ENCODE results near the gene SPECC1L. TPM values are rescaled to one million over a fixed set of nuclear protein-coding genes. Genes with fewer than 3 reads are reported as not detected.
"Not testable (repeated sequence)": the region's sequence is repeated elsewhere in the genome, so short reads cannot be mapped to it uniquely, and the experiment has no call there.

SPECC1L gene
- total RNA-seq, 1 experiment from 2014 or later: 35.1 TPM

DNA sequence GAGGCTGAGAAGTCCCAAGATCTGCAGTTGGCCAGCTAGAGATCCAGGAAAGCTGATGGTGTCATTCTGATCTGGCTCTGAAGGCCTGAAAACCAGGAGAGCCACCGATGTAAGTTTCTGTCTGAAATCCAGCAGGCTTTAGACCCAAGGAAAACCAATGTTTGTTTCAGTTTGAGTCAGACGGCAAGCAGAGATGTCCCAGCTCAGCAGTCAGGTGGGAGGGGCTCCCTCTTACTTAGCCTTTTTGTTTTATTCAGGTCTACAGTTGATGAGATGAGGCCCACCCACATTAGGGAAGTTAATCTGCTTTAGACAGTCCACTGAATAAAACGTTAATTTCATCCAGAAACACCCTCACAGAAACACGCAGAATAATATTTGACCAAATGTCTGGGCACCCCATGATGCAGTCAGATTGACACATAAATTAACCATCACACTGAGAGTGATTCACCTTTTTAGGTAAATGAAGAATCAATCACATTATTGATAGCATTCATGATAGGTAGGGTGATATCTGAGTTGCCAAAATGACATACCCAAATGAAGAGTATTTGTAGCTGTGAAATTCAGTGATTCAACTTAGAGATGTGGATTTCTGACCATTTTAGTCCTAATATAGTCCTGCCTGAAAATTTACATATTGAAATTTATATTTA lies 28.0 kb downstream of the SPECC1L start:
- H3K79me2 ChIP-seq (ENCODE audit: low read length): peaks cover 80% of the 10 kb centered on the region

DNA sequence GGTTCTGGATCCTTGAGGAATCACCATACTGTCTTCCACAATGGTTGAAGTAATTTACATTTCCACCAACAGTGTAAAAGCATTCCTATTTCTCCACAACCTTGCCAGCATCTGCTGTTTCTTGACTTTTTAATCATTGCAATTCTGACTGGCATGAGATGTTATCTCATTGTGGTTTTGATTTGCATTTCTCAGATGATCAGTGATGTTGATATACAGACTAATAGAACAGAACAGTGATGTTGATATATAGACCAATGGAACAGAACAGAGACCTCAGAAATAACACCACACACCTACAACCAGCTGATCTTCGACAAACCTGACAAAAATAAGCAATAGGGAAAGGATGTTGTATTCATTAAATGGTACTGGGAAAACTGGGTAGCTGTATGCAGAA lies 29.9 kb downstream of the SPECC1L start:
- Histone ChIP-seq H3K4me1 (ENCODE audit: low read length) (peaks cover 21% of the 10 kb centered on the region), H3K36me3 (ENCODE audit: insufficient read depth, low read length) (peaks cover 30% of the 10 kb centered on the region), H3K79me2 (ENCODE audit: low read length) (peaks cover 92% of the 10 kb centered on the region)
- H3K4me2 ChIP-seq (ENCODE audit: low read depth, low read length, poor library complexity, severe bottlenecking); H2AFZ ChIP-seq (ENCODE audit: low read length); H3K9me3 ChIP-seq (ENCODE audit: low read length); H3K27me3 ChIP-seq (ENCODE audit: low read length); H3K4me3 ChIP-seq (ENCODE audit: low read length); H3K9me2 ChIP-seq (replicated peaks; ENCODE audit: insufficient read depth, low read length); H3K27ac ChIP-seq (ENCODE audit: low read length); H3K9ac ChIP-seq (ENCODE audit: low read length); H4K20me1 ChIP-seq (ENCODE audit: insufficient read depth, low read depth, low read length): not testable (repeated sequence)
- DNase-seq: peak; percentile 27

More for the DNA sequence above, 28.0 kb downstream of the SPECC1L start:
- not testable (repeated sequence) for H3K27me3 ChIP-seq (ENCODE audit: low read length); H3K9me3 ChIP-seq (ENCODE audit: low read length); H2AFZ ChIP-seq (ENCODE audit: low read length); H3K9me2 ChIP-seq (replicated peaks; ENCODE audit: insufficient read depth, low read length); H3K4me3 ChIP-seq (ENCODE audit: low read length); H3K4me2 ChIP-seq (ENCODE audit: low read depth, low read length, poor library complexity, severe bottlenecking); H3K27ac ChIP-seq (ENCODE audit: low read length); H3K9ac ChIP-seq (ENCODE audit: low read length); H4K20me1 ChIP-seq (ENCODE audit: insufficient read depth, low read depth, low read length)
- H3K36me3 ChIP-seq (ENCODE audit: insufficient read depth, low read length): peaks cover 12% of the 10 kb centered on the region
- H3K4me1 ChIP-seq (ENCODE audit: low read length): peaks cover 21% of the 10 kb centered on the region
- DNase-seq: peak; percentile 29

DNA sequence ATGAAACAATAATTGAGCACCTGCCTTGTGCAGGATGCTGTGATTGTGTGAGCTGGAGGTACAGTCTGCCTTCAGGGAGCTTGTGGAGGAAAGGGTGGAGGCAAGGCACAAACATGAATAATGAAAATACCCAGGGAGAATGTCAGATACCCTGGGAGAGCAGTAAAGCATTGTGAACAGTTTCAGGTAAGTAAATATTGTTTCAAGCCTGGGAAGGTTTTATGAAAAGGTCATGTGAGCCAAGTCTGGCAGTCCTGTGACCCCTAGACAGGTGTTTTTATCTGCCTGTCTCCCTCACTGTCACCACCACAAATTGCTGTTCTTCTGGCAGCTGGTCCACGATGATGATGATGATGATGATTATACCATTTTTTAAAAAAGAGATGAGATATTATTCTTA lies 32.0 kb downstream of the SPECC1L start:
- Histone ChIP-seq H3K4me2 (ENCODE audit: low read depth, low read length, poor library complexity, severe bottlenecking) (no peak overlapping the region), H2AFZ (ENCODE audit: low read length) (no peak overlapping the region), H3K36me3 (ENCODE audit: insufficient read depth, low read length) (peaks cover 39% of the 10 kb centered on the region), H3K27ac (ENCODE audit: low read length) (no peak overlapping the region), H3K79me2 (ENCODE audit: low read length) (peaks cover 97% of the 10 kb centered on the region), H3K9ac (ENCODE audit: low read length) (no peak overlapping the region), H3K4me3 (ENCODE audit: low read length) (no peak overlapping the region), H4K20me1 (ENCODE audit: insufficient read depth, low read depth, low read length) (no peaks in the 10 kb centered on the region; the same call in 1 of the 2 replicates), H3K4me1 (ENCODE audit: low read length) (peaks cover 21% of the 10 kb centered on the region), H3K27me3 (ENCODE audit: low read length) (no peaks in the 10 kb centered on the region), H3K9me3 (ENCODE audit: low read length) (no peaks in the 10 kb centered on the region), H3K9me2 (replicated peaks; ENCODE audit: insufficient read depth, low read length) (no peaks in the 10 kb centered on the region)
- DNase-seq: no peak

DNA sequence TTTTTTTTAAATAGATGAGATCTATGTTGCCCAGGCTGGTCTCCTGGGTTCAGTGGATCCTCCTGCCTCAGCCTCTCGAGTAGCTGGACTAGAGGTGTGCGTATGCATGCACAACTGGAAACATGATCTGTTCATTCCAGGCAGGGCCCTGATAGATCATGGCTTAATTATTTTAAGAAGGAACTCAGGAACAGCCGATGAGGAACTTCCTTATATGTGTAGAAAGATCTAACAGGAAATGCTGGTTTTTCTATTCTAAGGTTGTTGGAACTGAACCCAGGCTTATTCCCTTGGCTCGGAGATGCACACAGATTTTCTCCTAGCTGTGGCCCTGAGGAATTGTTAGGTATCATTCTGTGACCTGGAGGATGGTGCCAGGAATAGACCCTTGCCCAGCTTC lies 32.4 kb downstream of the SPECC1L start:
- Histone ChIP-seq H3K79me2 (ENCODE audit: low read length) (peaks cover 97% of the 10 kb centered on the region), H3K9ac (ENCODE audit: low read length) (no peak overlapping the region), H3K36me3 (ENCODE audit: insufficient read depth, low read length) (peaks cover 42% of the 10 kb centered on the region), H3K4me2 (ENCODE audit: low read depth, low read length, poor library complexity, severe bottlenecking) (no peak overlapping the region), H3K4me3 (ENCODE audit: low read length) (no peak overlapping the region), H3K4me1 (ENCODE audit: low read length) (peaks cover 21% of the 10 kb centered on the region), H3K27ac (ENCODE audit: low read length) (no peak overlapping the region), H4K20me1 (ENCODE audit: insufficient read depth, low read depth, low read length) (no peaks in the 10 kb centered on the region; the same call in 1 of the 2 replicates), H3K9me2 (replicated peaks; ENCODE audit: insufficient read depth, low read length) (no peaks in the 10 kb centered on the region), H3K9me3 (ENCODE audit: low read length) (no peaks in the 10 kb centered on the region), H3K27me3 (ENCODE audit: low read length) (no peaks in the 10 kb centered on the region), H2AFZ (ENCODE audit: low read length) (no peak overlapping the region)
- DNase-seq: no peak

DNA sequence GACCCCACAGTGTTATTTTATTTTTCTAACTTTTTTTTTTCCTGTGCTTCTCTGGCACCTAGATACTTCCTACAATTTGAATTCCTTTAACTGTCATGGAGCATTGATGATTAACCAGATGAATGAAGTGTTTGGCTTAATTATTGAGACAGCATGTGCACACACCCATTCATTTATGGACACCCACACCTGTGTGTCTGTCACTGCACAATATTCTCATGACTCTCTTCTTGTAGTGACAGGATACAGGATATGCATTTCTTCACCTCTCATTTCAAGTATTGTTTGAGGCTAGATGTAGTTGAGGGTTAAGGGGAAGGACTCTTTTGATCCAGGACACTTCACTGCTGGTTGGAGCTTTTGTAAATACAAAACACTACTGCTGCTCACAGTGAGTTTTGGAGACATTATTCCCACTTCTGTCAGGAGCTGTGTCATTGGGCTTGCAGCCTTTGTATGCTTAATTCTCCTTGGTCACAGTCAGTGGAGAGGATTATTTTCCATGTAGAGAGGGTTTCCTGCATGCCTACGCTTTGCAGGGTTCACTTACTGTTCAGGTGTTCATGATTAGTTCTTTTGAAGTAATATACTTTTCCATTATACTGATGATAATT lies 33.5 kb downstream of the SPECC1L start:
- Histone ChIP-seq H3K9ac (ENCODE audit: low read length) (no peak overlapping the region), H3K4me1 (ENCODE audit: low read length) (peaks cover 13% of the 10 kb centered on the region), H2AFZ (ENCODE audit: low read length) (no peak overlapping the region), H3K36me3 (ENCODE audit: insufficient read depth, low read length) (peaks cover 50% of the 10 kb centered on the region), H3K27me3 (ENCODE audit: low read length) (no peaks in the 10 kb centered on the region), H3K4me2 (ENCODE audit: low read depth, low read length, poor library complexity, severe bottlenecking) (no peak overlapping the region), H3K9me2 (replicated peaks; ENCODE audit: insufficient read depth, low read length) (no peaks in the 10 kb centered on the region), H3K9me3 (ENCODE audit: low read length) (no peaks in the 10 kb centered on the region), H3K79me2 (ENCODE audit: low read length) (peaks cover 98% of the 10 kb centered on the region), H3K4me3 (ENCODE audit: low read length) (no peak overlapping the region), H3K27ac (ENCODE audit: low read length) (no peak overlapping the region), H4K20me1 (ENCODE audit: insufficient read depth, low read depth, low read length) (no peaks in the 10 kb centered on the region; the same call in 1 of the 2 replicates)
- DNase-seq: no peak

DNA sequence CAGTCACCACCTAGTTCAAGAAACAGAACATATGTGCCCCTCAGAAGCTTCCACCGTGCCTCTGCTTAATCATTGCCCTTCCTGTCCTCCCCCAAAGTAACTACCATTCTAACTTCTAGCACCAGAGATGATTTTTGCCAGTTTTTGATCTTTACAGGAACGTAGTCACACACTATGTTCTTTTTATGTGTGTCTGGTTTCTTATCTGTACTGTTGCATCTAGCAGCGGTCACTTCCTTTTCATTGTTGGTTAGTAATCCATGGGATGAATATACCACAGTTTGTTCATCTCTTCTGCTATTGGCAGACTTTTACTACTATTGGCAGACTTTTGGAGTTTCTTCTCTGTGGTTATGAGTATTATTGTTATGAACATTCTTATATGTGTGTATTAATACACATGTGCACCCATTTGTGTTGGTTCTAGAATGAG lies 34.6 kb downstream of the SPECC1L start:
- DNase-seq: no peak
- H3K9me3 ChIP-seq (ENCODE audit: low read length): no peaks in the 10 kb centered on the region
- H3K36me3 ChIP-seq (ENCODE audit: insufficient read depth, low read length): peaks cover 52% of the 10 kb centered on the region
- H3K4me3 ChIP-seq (ENCODE audit: low read length): no peak overlapping the region
- no peaks in the 10 kb centered on the region; the same call in 1 of the 2 replicates for H4K20me1 ChIP-seq (ENCODE audit: insufficient read depth, low read depth, low read length)
- no peak overlapping the region for H3K4me2 ChIP-seq (ENCODE audit: low read depth, low read length, poor library complexity, severe bottlenecking)
- H3K27me3 ChIP-seq (ENCODE audit: low read length): no peaks in the 10 kb centered on the region
- no peak overlapping the region for H2AFZ ChIP-seq (ENCODE audit: low read length)
- no peak overlapping the region for H3K27ac ChIP-seq (ENCODE audit: low read length)
- peaks cover 3% of the 10 kb centered on the region for H3K4me1 ChIP-seq (ENCODE audit: low read length)
- no peaks in the 10 kb centered on the region for H3K9me2 ChIP-seq (replicated peaks; ENCODE audit: insufficient read depth, low read length)
- no peak overlapping the region for H3K9ac ChIP-seq (ENCODE audit: low read length)
- peaks cover 98% of the 10 kb centered on the region for H3K79me2 ChIP-seq (ENCODE audit: low read length)

DNA sequence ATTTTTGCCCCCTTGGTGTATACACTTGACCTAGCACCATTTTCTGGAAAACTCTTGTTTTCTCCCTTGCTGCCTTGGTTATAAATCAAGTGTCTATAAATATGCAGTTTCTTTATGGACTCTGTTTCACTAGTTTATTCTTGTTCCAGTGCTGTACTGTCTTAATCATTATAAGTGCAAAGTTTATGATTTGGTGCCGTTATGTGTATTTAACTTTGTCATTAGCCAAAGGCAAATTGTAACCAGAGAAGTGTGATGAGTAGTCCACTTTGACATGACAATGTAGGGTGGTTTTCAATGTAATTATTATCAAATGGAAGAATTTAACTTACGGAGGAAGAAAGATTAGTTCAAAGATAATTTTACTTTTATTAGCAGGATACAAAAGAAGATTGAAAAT lies 40.3 kb downstream of the SPECC1L start:
- Histone ChIP-seq H3K9ac (ENCODE audit: low read length) (no peak overlapping the region), H2AFZ (ENCODE audit: low read length) (no peak overlapping the region), H3K9me2 (replicated peaks; ENCODE audit: insufficient read depth, low read length) (no peaks in the 10 kb centered on the region), H3K27ac (ENCODE audit: low read length) (no peak overlapping the region), H3K4me3 (ENCODE audit: low read length) (no peak overlapping the region), H3K79me2 (ENCODE audit: low read length) (peaks cover 85% of the 10 kb centered on the region), H3K9me3 (ENCODE audit: low read length) (no peaks in the 10 kb centered on the region), H3K4me2 (ENCODE audit: low read depth, low read length, poor library complexity, severe bottlenecking) (no peak overlapping the region), H4K20me1 (ENCODE audit: insufficient read depth, low read depth, low read length) (no peaks in the 10 kb centered on the region; the same call in 1 of the 2 replicates), H3K27me3 (ENCODE audit: low read length) (no peaks in the 10 kb centered on the region), H3K36me3 (ENCODE audit: insufficient read depth, low read length) (peaks cover 65% of the 10 kb centered on the region), H3K4me1 (ENCODE audit: low read length) (no peaks in the 10 kb centered on the region)
- DNase-seq: no peak

DNA sequence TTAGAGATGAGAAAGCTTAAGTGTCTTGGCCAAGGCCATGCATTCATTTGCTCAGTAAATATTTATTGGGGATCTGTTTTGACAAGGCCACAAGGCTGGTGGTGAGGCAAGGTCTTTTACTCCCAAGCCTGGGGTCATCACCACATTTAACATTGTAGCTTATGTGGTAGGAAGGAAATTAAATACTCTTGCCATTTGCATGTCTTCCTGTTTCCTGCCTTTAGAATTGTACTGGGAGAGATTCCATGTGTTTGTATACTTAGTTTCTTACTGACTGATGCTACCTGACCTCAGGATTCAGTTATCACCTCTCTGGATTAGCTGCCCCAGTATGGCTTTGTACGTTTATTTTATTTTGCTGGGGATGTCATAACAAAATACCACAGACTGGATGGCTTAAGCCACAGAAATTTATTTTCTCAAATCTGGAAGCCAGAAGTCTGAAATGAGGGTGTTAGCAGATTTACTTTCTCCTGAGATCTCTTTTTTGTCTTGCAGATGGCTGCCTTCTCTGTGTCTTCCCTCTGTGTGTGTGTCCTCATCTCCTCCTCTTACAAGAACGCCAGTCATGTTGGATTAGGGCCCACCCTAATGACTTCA lies 44.8 kb downstream of the SPECC1L start:
- Histone ChIP-seq H3K4me1 (ENCODE audit: low read length) (no peaks in the 10 kb centered on the region), H3K27ac (ENCODE audit: low read length) (no peak overlapping the region), H3K4me3 (ENCODE audit: low read length) (no peak overlapping the region), H3K9me3 (ENCODE audit: low read length) (no peaks in the 10 kb centered on the region), H3K36me3 (ENCODE audit: insufficient read depth, low read length) (peaks cover 46% of the 10 kb centered on the region), H3K9ac (ENCODE audit: low read length) (no peak overlapping the region), H3K9me2 (replicated peaks; ENCODE audit: insufficient read depth, low read length) (no peaks in the 10 kb centered on the region), H2AFZ (ENCODE audit: low read length) (no peak overlapping the region), H3K79me2 (ENCODE audit: low read length) (peaks cover 41% of the 10 kb centered on the region), H3K27me3 (ENCODE audit: low read length) (no peaks in the 10 kb centered on the region), H3K4me2 (ENCODE audit: low read depth, low read length, poor library complexity, severe bottlenecking) (no peak overlapping the region), H4K20me1 (ENCODE audit: insufficient read depth, low read depth, low read length) (no peaks in the 10 kb centered on the region)
- DNase-seq: no peak
